HepG2 (cell line): ENCODE measurements around the gene GTF2I. TPM values are rescaled to one million over a fixed set of nuclear protein-coding genes. Genes with fewer than 3 reads are reported as not detected.
"Not testable (repeated sequence)": the region's sequence is repeated elsewhere in the genome, so short reads cannot be mapped to it uniquely, and the experiment has no call there.

Source experiments
- ATAC-seq: fragments of 200-7000 bp; cut with Tn5 transposase; 3 replicates; pipeline ENCODE4 v1.9.1; 2020; ENCODE audit warnings: mild to moderate bottlenecking, moderate library complexity
- BruUV-seq: library from RNA; stranded (reverse); fragments of 400-500 nt; replicated peaks from 2 replicates; lab custom pipeline; 2021; lab: Mats Ljungman, UMichigan
- CTCF ChIA-PET: fragments of 300-600 bp; formaldehyde crosslinking; extraction: SDS; loops from one replicate; lab custom pipeline; 2021; ENCODE audit warnings: low total read pairs, inconsistent platforms, low intra/inter-chr PET ratio; lab: Yijun Ruan, JAX
- POLR2A ChIA-PET: fragments of 350-600 bp; sonication (Branson Sonifier 250); formaldehyde crosslinking; loops from one replicate; lab custom pipeline; 2020; ENCODE audit warnings: antibody characterized with exemption, inconsistent platforms; lab: Yijun Ruan, JAX
- DNase-seq: peaks from one replicate; pipeline ENCODE4 v3.0.0-alpha.2; 2015; ENCODE audit warnings: low spot score
- FAIRE-seq: peaks from 3 replicates; lab custom pipeline; 2011; peaks lifted over from hg19 to GRCh38; lab: Jason Lieb, UNC
- H2AFZ ChIP-seq: one replicate; pipeline ENCODE4 v1.6.1; 2011; ENCODE audit warnings: low read length, inconsistent platforms
- H3K27ac ChIP-seq: fragments of 300-600 bp; 3 replicates; pipeline ENCODE4 v1.8.0; 2011; ENCODE audit warnings: mixed run types, mild to moderate bottlenecking, mixed read lengths, low read length, inconsistent platforms; ENCODE audit not compliant: insufficient read depth; ENCODE audit errors: extremely low read length
- H3K27me3 ChIP-seq, 2 experiments: fragments of 200-600 bp in 1 of 2; 2 replicates in 1 of 2; 3 replicates in 1 of 2; pipeline versions ENCODE4 v1.6.0 to v1.8.0; 2011; ENCODE audit warnings: low read length in 2 of 2, mild to moderate bottlenecking in 2 of 2, moderate library complexity in 2 of 2, inconsistent platforms in 1 of 2; ENCODE audit not compliant: insufficient read depth in 2 of 2, control insufficient read depth in 1 of 2
- H3K36me3 ChIP-seq, 2 experiments: fragments of 200-600 bp in 1 of 2; replicated peaks in 1 of 2; 2 replicates in 1 of 2; 3 replicates in 1 of 2; pipeline versions ENCODE4 v1.5.1 to v1.8.0; 2011; ENCODE audit warnings: low read length in 2 of 2, inconsistent platforms in 1 of 2; ENCODE audit not compliant: insufficient read depth in 2 of 2, control insufficient read depth in 1 of 2
- H3K4me1 ChIP-seq: 2 replicates; pipeline ENCODE4 v1.5.1; 2012; ENCODE audit warnings: low read length, inconsistent platforms; ENCODE audit not compliant: insufficient read depth
- H3K4me2 ChIP-seq: 2 replicates; pipeline ENCODE4 v1.6.0; 2011; ENCODE audit warnings: low read depth, low read length, inconsistent platforms
- H3K4me3 ChIP-seq, 3 experiments: fragments of 200-600 bp in 1 of 3; sonication (generic), shearing (Covaris generic) in 1 of 3; replicated peaks in 1 of 3; 2 replicates each; pipeline ENCODE4 v1.5.1; 2011 to 2016; ENCODE audit warnings: low read length in 3 of 3, inconsistent platforms in 2 of 3, low read depth in 2 of 3, mild to moderate bottlenecking in 2 of 3, control low read depth in 1 of 3, mixed read lengths in 1 of 3; ENCODE audit not compliant: insufficient read depth in 1 of 3
- H3K79me2 ChIP-seq: one replicate; pipeline ENCODE4 v1.6.1; 2011; ENCODE audit warnings: low read length, inconsistent platforms; ENCODE audit not compliant: insufficient read depth
- H3K9ac ChIP-seq: 2 replicates; pipeline ENCODE4 v1.6.0; 2011; ENCODE audit warnings: mild to moderate bottlenecking, low read depth, low read length, inconsistent platforms; ENCODE audit not compliant: insufficient read depth
- H3K9me3 ChIP-seq: 2 replicates; pipeline ENCODE4 v1.5.1; 2012; ENCODE audit warnings: mild to moderate bottlenecking, low read length
- H4K20me1 ChIP-seq: 2 replicates; pipeline ENCODE4 v1.6.0; 2011; ENCODE audit warnings: inconsistent platforms, mild to moderate bottlenecking, low read length, moderate library complexity; ENCODE audit not compliant: insufficient read depth
- GPN1 ChIP-seq: sonication (generic); formaldehyde crosslinking; IDR thresholded peaks from 2 replicates; pipeline ENCODE4 v1.5.1; 2020; ENCODE audit warnings: missing genetic modification reagents, borderline replicate concordance
- GTF2F1 ChIP-seq: fragments of 150-350 bp; IDR thresholded peaks from 2 replicates; pipeline ENCODE4 v1.6.1; 2014; ENCODE audit warnings: low read length
- HNRNPLL ChIP-seq: fragments of 200-400 bp; formaldehyde crosslinking; IDR thresholded peaks from 2 replicates; pipeline ENCODE4 v1.6.1; 2017; ENCODE audit warnings: mild to moderate bottlenecking, low read depth, low read length; ENCODE audit not compliant: poor library complexity, severe bottlenecking
- RNF2 ChIP-seq: fragments of 450-650 bp; conservative IDR thresholded peaks from 2 replicates; pipeline ENCODE4 v1.6.1; 2016; ENCODE audit warnings: low read depth
- SRSF1 ChIP-seq: fragments of 200-400 bp; formaldehyde crosslinking; optimal IDR thresholded peaks from 2 replicates; pipeline ENCODE3; 2017; ENCODE audit warnings: mild to moderate bottlenecking, low read depth, low read length, moderate library complexity
- ZNF224 ChIP-seq: sonication (generic); formaldehyde crosslinking; IDR thresholded peaks from 2 replicates; pipeline ENCODE4 v1.5.0; 2020; ENCODE audit warnings: mild to moderate bottlenecking, missing genetic modification reagents
- ZNF350 ChIP-seq: sonication (generic); formaldehyde crosslinking; IDR thresholded peaks from 2 replicates; pipeline ENCODE4 v1.4.0; 2020; ENCODE audit warnings: mild to moderate bottlenecking, low read depth, missing genetic modification reagents, borderline replicate concordance
- ZNF672 ChIP-seq: sonication (generic); formaldehyde crosslinking; IDR thresholded peaks from 2 replicates; pipeline ENCODE4 v1.8.1; 2022; ENCODE audit warnings: missing genetic modification reagents
- WGBS: methylation state at CpG from one replicate; pipeline ENCODE4 v1.1.6; 2017; ENCODE audit warnings: low lambda C conversion rate; 5-methylcytosine and 5-hydroxymethylcytosine counted together
- in situ Hi-C: cut with HindIII; loops from 2 replicates; pipeline ENCODE4 v1.10.0; 2017; ENCODE audit warnings: low pct_unique_long_range_greater_than_20kb; ENCODE audit not compliant: extremely low pct_ligation_motif_present
- intact Hi-C: fragments of 100-400 bp; cut with micrococcal nuclease; formaldehyde crosslinking; loops from one replicate; pipeline ENCODE4 v1.10.0; 2022; ENCODE audit not compliant: unreplicated experiment
- polyA plus RNA-seq, 8 experiments: library from polyadenylated mRNA; depleted of rRNA in 3 of 8; stranded (reverse) in 7 of 8; unstranded in 1 of 8; fragments of >200 nt; fragmentation: Illumina TruSeq in 4 of 8; extraction: Trizol in 4 of 8; gene quantifications; 2 replicates each; pipeline versions ENCODE4 v1.2.1 to v1.2.3, GENCODE V29; 2011 to 2016; ENCODE audit warnings: low read depth in 4 of 8, missing spikeins in 1 of 8, mixed read lengths in 1 of 8; ENCODE audit not compliant: insufficient read depth in 1 of 8
- total RNA-seq, 5 experiments: library from RNA; depleted of rRNA; stranded (reverse); fragments of >200 nt; fragmentation: Illumina TruSeq; extraction: Trizol; gene quantifications; 2 replicates each; pipeline ENCODE4 v1.2.3, GENCODE V29; 2016; ENCODE audit warnings: low read depth in 1 of 5
- TF ChIP-seq, protein P1 (sequence below): sonication (generic); formaldehyde crosslinking; IDR thresholded peaks from 2 replicates; pipeline ENCODE4 v1.4.0; 2020; ENCODE audit warnings: missing genetic modification reagents, borderline replicate concordance
- TF ChIP-seq, protein P2 (sequence below), 2 experiments: sonication (generic) in 1 of 2; formaldehyde crosslinking in 1 of 2; IDR thresholded peaks; 2 replicates each; pipeline versions ENCODE4 v1.4.0 to v1.6.1; 2016 to 2020; ENCODE audit warnings: borderline replicate concordance in 1 of 2, low read depth in 1 of 2, mild to moderate bottlenecking in 1 of 2, missing genetic modification reagents in 1 of 2
- TF ChIP-seq, protein P3 (sequence below): IDR thresholded peaks from 2 replicates; pipeline ENCODE4 v1.6.1; 2018; ENCODE audit warnings: missing genetic modification reagents

The GTF2I gene
- total and polyA plus RNA-seq, 2 of the 13 experiments (the other 11 are each of a cell fraction or from before 2014, with no cell fraction given): 74.6 to 125 TPM

DNA sequence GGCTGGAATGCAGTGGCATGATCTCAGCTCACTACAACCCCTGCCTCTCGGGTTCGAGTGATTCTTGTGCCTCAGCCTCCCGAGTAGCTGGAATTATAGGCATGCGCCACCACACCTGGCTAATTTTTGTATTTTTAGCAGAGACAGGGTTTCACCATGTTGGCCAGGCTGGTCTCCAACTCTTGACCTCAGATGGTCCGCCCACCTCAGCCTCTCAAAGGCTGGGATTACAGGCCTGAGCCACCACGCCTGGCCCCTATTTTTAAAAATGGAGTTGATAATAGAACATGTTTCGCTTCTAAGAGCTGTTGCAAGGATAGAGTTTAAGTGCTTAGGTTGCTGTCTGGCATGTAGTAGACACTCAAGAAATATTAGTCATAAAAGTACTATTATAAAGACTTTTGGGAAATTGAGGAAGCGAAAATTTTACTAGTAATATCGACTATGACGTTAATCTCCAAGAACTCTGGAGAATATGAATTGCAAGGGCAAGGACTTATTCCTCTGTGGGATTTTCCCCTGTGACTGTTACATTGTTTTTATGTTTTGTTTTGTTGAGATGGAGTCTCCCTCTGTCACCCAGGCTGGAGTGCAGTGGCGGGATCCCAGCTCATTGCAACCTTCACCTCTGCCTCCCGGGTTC is 7.9 kb downstream of the GTF2I start:
- intact Hi-C loops (no loop called here), in situ Hi-C loops (no loop called here)
- POLR2A ChIA-PET: no interaction called here
- 96% methylated on average over 12 of the region's 12 CpGs for WGBS
- H3K4me1 ChIP-seq: peaks cover 48% of the 10 kb centered on the region
- no peak for FAIRE-seq
- no peak overlapping the region for H3K4me3 ChIP-seq
- no peak overlapping the region for H3K9ac ChIP-seq
- H3K9me3 ChIP-seq: no peaks in the 10 kb centered on the region
- TF ChIP-seq, protein P1, sequence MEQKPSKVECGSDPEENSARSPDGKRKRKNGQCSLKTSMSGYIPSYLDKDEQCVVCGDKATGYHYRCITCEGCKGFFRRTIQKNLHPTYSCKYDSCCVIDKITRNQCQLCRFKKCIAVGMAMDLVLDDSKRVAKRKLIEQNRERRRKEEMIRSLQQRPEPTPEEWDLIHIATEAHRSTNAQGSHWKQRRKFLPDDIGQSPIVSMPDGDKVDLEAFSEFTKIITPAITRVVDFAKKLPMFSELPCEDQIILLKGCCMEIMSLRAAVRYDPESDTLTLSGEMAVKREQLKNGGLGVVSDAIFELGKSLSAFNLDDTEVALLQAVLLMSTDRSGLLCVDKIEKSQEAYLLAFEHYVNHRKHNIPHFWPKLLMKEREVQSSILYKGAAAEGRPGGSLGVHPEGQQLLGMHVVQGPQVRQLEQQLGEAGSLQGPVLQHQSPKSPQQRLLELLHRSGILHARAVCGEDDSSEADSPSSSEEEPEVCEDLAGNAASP (CRISPR knock-in tag): no peak
- TF ChIP-seq HNRNPLL (no peak), ZNF672 (CRISPR knock-in tag) (no peak), ZNF224 (CRISPR knock-in tag) (no peak), GPN1 (no peak), ZNF350 (CRISPR knock-in tag) (no peak), GTF2F1 (no peak), SRSF1 (no peak), RNF2 (no peak)
- TF ChIP-seq, protein P2, sequence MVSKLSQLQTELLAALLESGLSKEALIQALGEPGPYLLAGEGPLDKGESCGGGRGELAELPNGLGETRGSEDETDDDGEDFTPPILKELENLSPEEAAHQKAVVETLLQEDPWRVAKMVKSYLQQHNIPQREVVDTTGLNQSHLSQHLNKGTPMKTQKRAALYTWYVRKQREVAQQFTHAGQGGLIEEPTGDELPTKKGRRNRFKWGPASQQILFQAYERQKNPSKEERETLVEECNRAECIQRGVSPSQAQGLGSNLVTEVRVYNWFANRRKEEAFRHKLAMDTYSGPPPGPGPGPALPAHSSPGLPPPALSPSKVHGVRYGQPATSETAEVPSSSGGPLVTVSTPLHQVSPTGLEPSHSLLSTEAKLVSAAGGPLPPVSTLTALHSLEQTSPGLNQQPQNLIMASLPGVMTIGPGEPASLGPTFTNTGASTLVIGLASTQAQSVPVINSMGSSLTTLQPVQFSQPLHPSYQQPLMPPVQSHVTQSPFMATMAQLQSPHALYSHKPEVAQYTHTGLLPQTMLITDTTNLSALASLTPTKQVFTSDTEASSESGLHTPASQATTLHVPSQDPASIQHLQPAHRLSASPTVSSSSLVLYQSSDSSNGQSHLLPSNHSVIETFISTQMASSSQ (IDR thresholded peaks at IDR 0.05; ENCODE audit: low read depth): no peak
- TF ChIP-seq, protein P2 (CRISPR knock-in tag; IDR thresholded peaks at IDR 0.05; ENCODE audit: borderline replicate concordance): no peak
- TF ChIP-seq, protein P3, sequence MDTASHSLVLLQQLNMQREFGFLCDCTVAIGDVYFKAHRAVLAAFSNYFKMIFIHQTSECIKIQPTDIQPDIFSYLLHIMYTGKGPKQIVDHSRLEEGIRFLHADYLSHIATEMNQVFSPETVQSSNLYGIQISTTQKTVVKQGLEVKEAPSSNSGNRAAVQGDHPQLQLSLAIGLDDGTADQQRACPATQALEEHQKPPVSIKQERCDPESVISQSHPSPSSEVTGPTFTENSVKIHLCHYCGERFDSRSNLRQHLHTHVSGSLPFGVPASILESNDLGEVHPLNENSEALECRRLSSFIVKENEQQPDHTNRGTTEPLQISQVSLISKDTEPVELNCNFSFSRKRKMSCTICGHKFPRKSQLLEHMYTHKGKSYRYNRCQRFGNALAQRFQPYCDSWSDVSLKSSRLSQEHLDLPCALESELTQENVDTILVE: no peak
- TF ChIP-seq, all 625 proteins: peak for 0
- ATAC-seq (no peak), DNase-seq (no peak)
- BruUV-seq: no TSS peak
- no peak overlapping the region for H2AFZ ChIP-seq
- peaks cover 94% of the 10 kb centered on the region for H3K79me2 ChIP-seq
- H3K36me3 ChIP-seq: peaks cover 8 to 26% of the 10 kb centered on the region in 2 experiments; a peak in 4 of 5 replicates
- no peak overlapping the region for H3K27ac ChIP-seq
- H3K4me2 ChIP-seq: no peak overlapping the region
- H3K27me3 ChIP-seq: no peaks in the 10 kb centered on the region
- H4K20me1 ChIP-seq: peaks cover 73% of the 10 kb centered on the region
- CTCF ChIA-PET: no interaction called here

DNA sequence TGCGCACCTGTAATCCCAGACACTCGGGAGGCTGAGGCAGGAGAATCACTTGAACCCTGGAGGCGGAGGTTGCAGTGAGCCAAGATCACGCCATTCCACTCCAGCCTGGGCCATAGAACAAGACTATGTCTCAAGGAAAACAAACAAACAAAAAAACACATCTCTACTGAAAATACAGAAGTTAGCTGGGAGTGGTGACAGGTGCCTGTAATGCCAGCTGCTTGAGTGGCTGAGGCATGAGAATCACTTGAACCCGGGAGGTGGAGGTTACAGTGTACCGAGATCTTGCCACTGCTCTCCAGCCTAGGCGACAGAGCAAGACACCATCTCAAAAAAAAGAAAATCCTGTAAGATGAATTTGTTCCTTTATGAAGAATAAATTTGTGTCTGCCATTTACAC is 9.5 kb downstream of the GTF2I start:
- in situ Hi-C loops, CTCF ChIA-PET, H3K27ac ChIP-seq, H3K4me3 ChIP-seq, H3K9ac ChIP-seq, H3K4me2 ChIP-seq, DNase-seq, BruUV-seq, intact Hi-C loops, FAIRE-seq, H3K9me3 ChIP-seq, H2AFZ ChIP-seq, H3K27me3 ChIP-seq, POLR2A ChIA-PET, ATAC-seq: not testable (repeated sequence)
- peaks cover 94% of the 10 kb centered on the region for H3K79me2 ChIP-seq
- peaks cover 32% of the 10 kb centered on the region for H3K4me1 ChIP-seq
- H3K36me3 ChIP-seq: peaks cover 6 to 29% of the 10 kb centered on the region in 2 experiments; a peak in 4 of 5 replicates
- H4K20me1 ChIP-seq: peaks cover 67% of the 10 kb centered on the region
- 96% methylated on average over 7 of the region's 7 CpGs for WGBS
